ENCODE results near the gene NSMCE3.

DNA sequence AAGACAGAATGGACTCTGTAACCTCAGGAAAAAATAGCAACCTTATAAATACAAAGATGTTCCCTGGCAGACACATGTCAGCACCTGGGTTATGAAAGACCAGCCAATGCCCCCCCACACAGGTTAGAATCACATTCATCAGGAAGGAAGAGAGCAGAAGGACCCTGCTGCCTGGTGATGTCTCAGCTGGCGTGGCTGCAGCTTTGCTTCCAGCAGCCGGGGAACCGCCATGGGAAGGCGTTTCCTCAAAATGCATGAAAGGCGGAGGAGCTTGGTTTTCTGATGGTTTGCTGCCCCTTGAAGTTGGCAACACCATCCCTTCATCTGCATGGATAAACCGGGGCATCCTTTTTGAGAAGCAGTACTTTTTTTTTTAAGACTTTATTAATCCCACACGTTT is 10.9 kb upstream of the NSMCE3 start:
- TF ChIP-seq, protein P1, sequence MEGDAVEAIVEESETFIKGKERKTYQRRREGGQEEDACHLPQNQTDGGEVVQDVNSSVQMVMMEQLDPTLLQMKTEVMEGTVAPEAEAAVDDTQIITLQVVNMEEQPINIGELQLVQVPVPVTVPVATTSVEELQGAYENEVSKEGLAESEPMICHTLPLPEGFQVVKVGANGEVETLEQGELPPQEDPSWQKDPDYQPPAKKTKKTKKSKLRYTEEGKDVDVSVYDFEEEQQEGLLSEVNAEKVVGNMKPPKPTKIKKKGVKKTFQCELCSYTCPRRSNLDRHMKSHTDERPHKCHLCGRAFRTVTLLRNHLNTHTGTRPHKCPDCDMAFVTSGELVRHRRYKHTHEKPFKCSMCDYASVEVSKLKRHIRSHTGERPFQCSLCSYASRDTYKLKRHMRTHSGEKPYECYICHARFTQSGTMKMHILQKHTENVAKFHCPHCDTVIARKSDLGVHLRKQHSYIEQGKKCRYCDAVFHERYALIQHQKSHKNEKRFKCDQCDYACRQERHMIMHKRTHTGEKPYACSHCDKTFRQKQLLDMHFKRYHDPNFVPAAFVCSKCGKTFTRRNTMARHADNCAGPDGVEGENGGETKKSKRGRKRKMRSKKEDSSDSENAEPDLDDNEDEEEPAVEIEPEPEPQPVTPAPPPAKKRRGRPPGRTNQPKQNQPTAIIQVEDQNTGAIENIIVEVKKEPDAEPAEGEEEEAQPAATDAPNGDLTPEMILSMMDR (IDR thresholded peaks at IDR 0.05), result no peak
- no peak for TF ChIP-seq POLR2A (IDR thresholded peaks at IDR 0.05)

Measured in body of pancreas (tissue), 4 donors.